Memory B cell (primary cell): Measurements from ENCODE around the gene TWIST2.

ENCODE experiments used
- ATAC-seq: fragments of 150-1000 bp; cut with Tn5 transposase; 2 replicates; pipeline ENCODE4 v1.10.0; 2021; ENCODE audit warnings: low read depth, mild to moderate bottlenecking, moderate library complexity
- DNase-seq, 2 donors: peaks; one replicate each; pipeline ENCODE4 v3.0.0; 2022; ENCODE audit warnings: low spot score in 2 of 2
- H3K27ac Mint-ChIP-seq: one replicate; pipeline ENCODE4 v1.8.0; 2022; ENCODE audit warnings: mild to moderate bottlenecking, moderate library complexity, mixed read lengths
- H3K27me3 Mint-ChIP-seq: one replicate; pipeline ENCODE4 v1.8.0; 2022; ENCODE audit warnings: mixed read lengths
- H3K36me3 Mint-ChIP-seq: one replicate; pipeline ENCODE4 v1.8.0; 2022; ENCODE audit warnings: mild to moderate bottlenecking, mixed read lengths
- H3K4me1 Mint-ChIP-seq: one replicate; pipeline ENCODE4 v1.8.0; 2022; ENCODE audit warnings: mixed read lengths
- H3K4me3 Mint-ChIP-seq: one replicate; pipeline ENCODE4 v1.8.0; 2022; ENCODE audit warnings: mild to moderate bottlenecking, moderate library complexity, mixed read lengths
- H3K9me3 Mint-ChIP-seq: one replicate; pipeline ENCODE4 v1.8.0; 2022; ENCODE audit warnings: mixed read lengths

Gene TWIST2

GRCh38 chr2:238945433-238946150, 97.7 kb downstream of the TWIST2 start:
- ATAC-seq (no peak), DNase-seq (peak in 1 of 2 donors; percentile 7)
- peaks cover 2% of the 10 kb centered on the region for H3K4me1 Mint-ChIP-seq
- H3K27me3 Mint-ChIP-seq, result peaks cover 5% of the 10 kb centered on the region
- no peak overlapping the region for H3K27ac Mint-ChIP-seq
- no peaks in the 10 kb centered on the region for H3K9me3 Mint-ChIP-seq
- H3K36me3 Mint-ChIP-seq, result no peaks in the 10 kb centered on the region
- H3K4me3 Mint-ChIP-seq, result no peak overlapping the region

GRCh38 chr2:238946318-238947242, 98.7 kb downstream of the TWIST2 start:
- ATAC-seq, result no peak

GRCh38 chr2:238947243-238947760, 99.4 kb downstream of the TWIST2 start:
- Mint-ChIP-seq H3K4me1 (peaks cover 2% of the 10 kb centered on the region), H3K4me3 (no peak overlapping the region), H3K27me3 (peaks cover 1% of the 10 kb centered on the region), H3K27ac (no peak overlapping the region), H3K36me3 (no peaks in the 10 kb centered on the region), H3K9me3 (no peaks in the 10 kb centered on the region)
- no peak for ATAC-seq
- DNase-seq, result peak in 1 of 2 donors; percentile 2

More at GRCh38 chr2:238946318-238947242, 98.7 kb downstream of the TWIST2 start:
- peak in 1 of 2 donors; percentile 6 for DNase-seq
- no peak overlapping the region for H3K27ac Mint-ChIP-seq
- H3K4me1 Mint-ChIP-seq, result peaks cover 2% of the 10 kb centered on the region
- no peak overlapping the region for H3K4me3 Mint-ChIP-seq
- no peaks in the 10 kb centered on the region for H3K36me3 Mint-ChIP-seq
- peaks cover 1% of the 10 kb centered on the region for H3K27me3 Mint-ChIP-seq
- H3K9me3 Mint-ChIP-seq, result no peaks in the 10 kb centered on the region

- Mint-ChIP-seq H3K27ac (no peak overlapping the region), H3K4me3 (no peak overlapping the region), H3K36me3 (no peaks in the 10 kb centered on the region)
Observed at GRCh38 chr2:238947920-238948710, 100.2 kb downstream of the TWIST2 start.

GRCh38 chr2:238948765-238949641, 101.1 kb downstream of the TWIST2 start:
- Mint-ChIP-seq H3K27ac (no peak overlapping the region), H3K9me3 (no peaks in the 10 kb centered on the region), H3K4me3 (no peak overlapping the region), H3K4me1 (peaks cover 2% of the 10 kb centered on the region), H3K27me3 (peaks cover 4% of the 10 kb centered on the region), H3K36me3 (no peaks in the 10 kb centered on the region)
- no peak for ATAC-seq
- DNase-seq, result peak in 1 of 2 donors; percentile 6

More at GRCh38 chr2:238947920-238948710, 100.2 kb downstream of the TWIST2 start:
- DNase-seq, result peak in 1 of 2 donors; percentile 1
- peaks cover 1% of the 10 kb centered on the region for H3K27me3 Mint-ChIP-seq
- H3K4me1 Mint-ChIP-seq, result peaks cover 2% of the 10 kb centered on the region
- ATAC-seq, result no peak
- H3K9me3 Mint-ChIP-seq, result no peaks in the 10 kb centered on the region

- no peaks in the 10 kb centered on the region for H3K36me3 Mint-ChIP-seq
- DNase-seq (peak in 1 of 2 donors; percentile 6), ATAC-seq (no peak)
- no peak overlapping the region for H3K4me3 Mint-ChIP-seq
- peaks cover 2% of the 10 kb centered on the region for H3K4me1 Mint-ChIP-seq
- H3K27me3 Mint-ChIP-seq, result peaks cover 6% of the 10 kb centered on the region
- no peaks in the 10 kb centered on the region for H3K9me3 Mint-ChIP-seq
- H3K27ac Mint-ChIP-seq, result no peak overlapping the region
Observed at GRCh38 chr2:238949710-238950345, 101.9 kb downstream of the TWIST2 start.

GRCh38 chr2:238950551-238950950, 102.7 kb downstream of the TWIST2 start:
- Mint-ChIP-seq H3K27me3 (peaks cover 10% of the 10 kb centered on the region), H3K27ac (no peak overlapping the region), H3K4me3 (no peak overlapping the region), H3K9me3 (no peaks in the 10 kb centered on the region), H3K4me1 (peaks cover 2% of the 10 kb centered on the region), H3K36me3 (no peaks in the 10 kb centered on the region)
- ATAC-seq (no peak), DNase-seq (no peak)

GRCh38 chr2:238952261-238952919, 104.5 kb downstream of the TWIST2 start:
- H3K27ac Mint-ChIP-seq, result no peak overlapping the region
- peaks cover 2% of the 10 kb centered on the region for H3K4me1 Mint-ChIP-seq
- H3K36me3 Mint-ChIP-seq, result no peaks in the 10 kb centered on the region
- peaks cover 16% of the 10 kb centered on the region for H3K27me3 Mint-ChIP-seq
- ATAC-seq, result no peak
- H3K4me3 Mint-ChIP-seq, result no peak overlapping the region
- DNase-seq, result no peak
- H3K9me3 Mint-ChIP-seq, result no peaks in the 10 kb centered on the region

GRCh38 chr2:238954841-238955591, 107.1 kb downstream of the TWIST2 start:
- Mint-ChIP-seq H3K27ac (no peak overlapping the region), H3K4me3 (no peak overlapping the region), H3K9me3 (peaks cover 1% of the 10 kb centered on the region), H3K27me3 (peaks cover 17% of the 10 kb centered on the region), H3K36me3 (peaks cover 1% of the 10 kb centered on the region), H3K4me1 (no peaks in the 10 kb centered on the region)
- no peak for ATAC-seq
- no peak for DNase-seq

GRCh38 chr2:238955648-238956531, 108.0 kb downstream of the TWIST2 start:
- H3K9me3 Mint-ChIP-seq, result peaks cover 4% of the 10 kb centered on the region
- DNase-seq, result no peak
- H3K27me3 Mint-ChIP-seq, result peaks cover 16% of the 10 kb centered on the region
- H3K27ac Mint-ChIP-seq, result no peak overlapping the region
- H3K36me3 Mint-ChIP-seq, result peaks cover 1% of the 10 kb centered on the region
- no peaks in the 10 kb centered on the region for H3K4me1 Mint-ChIP-seq
- ATAC-seq, result no peak
- H3K4me3 Mint-ChIP-seq, result no peak overlapping the region

GRCh38 chr2:238956676-238957075, 108.8 kb downstream of the TWIST2 start:
- peaks cover 16% of the 10 kb centered on the region for H3K27me3 Mint-ChIP-seq
- no peak overlapping the region for H3K27ac Mint-ChIP-seq
- H3K9me3 Mint-ChIP-seq, result peaks cover 4% of the 10 kb centered on the region
- DNase-seq, result no peak
- no peaks in the 10 kb centered on the region for H3K4me1 Mint-ChIP-seq
- no peak overlapping the region for H3K4me3 Mint-ChIP-seq
- no peak for ATAC-seq
- H3K36me3 Mint-ChIP-seq, result peaks cover 1% of the 10 kb centered on the region
